Mesodermal cell (in vitro differentiated cells): ENCODE data around the gene SLC15A3. TPM values are rescaled to one million over a fixed set of nuclear protein-coding genes. Genes with fewer than 3 reads are reported as not detected.

ENCODE experiments used
- H3K27ac ChIP-seq: 2 replicates; pipeline ENCODE4 v1.7.0; 2013; ENCODE audit warnings: mild to moderate bottlenecking, low read depth, low read length, moderate library complexity; ENCODE audit not compliant: severe bottlenecking
- H3K36me3 ChIP-seq: 2 replicates; pipeline ENCODE4 v1.7.1; 2013; ENCODE audit warnings: mild to moderate bottlenecking, low read length, moderate library complexity; ENCODE audit not compliant: control insufficient read depth, insufficient read depth
- H3K4me1 ChIP-seq: one replicate; pipeline ENCODE4 v1.7.1; 2013; ENCODE audit warnings: mild to moderate bottlenecking, low read length; ENCODE audit not compliant: insufficient read depth, control insufficient read depth, poor library complexity, severe bottlenecking
- H3K4me3 ChIP-seq: 2 replicates; pipeline ENCODE4 v1.7.0; 2013; ENCODE audit warnings: low read length, control low read depth, mild to moderate bottlenecking; ENCODE audit not compliant: insufficient read depth, poor library complexity, severe bottlenecking; ENCODE audit errors: extremely low read depth
- H3K9me3 ChIP-seq: 2 replicates; pipeline ENCODE4 v1.7.1; 2013; ENCODE audit warnings: mild to moderate bottlenecking, low read length, moderate library complexity; ENCODE audit not compliant: control insufficient read depth
- WGBS, 2 experiments: methylation state at CpG; one replicate each; pipeline ENCODE4 v1.1.5; 2013; ENCODE audit warnings: missing lambda C conversion rate in 2 of 2; ENCODE audit not compliant: insufficient coverage in 2 of 2; 5-methylcytosine and 5-hydroxymethylcytosine counted together
- polyA plus RNA-seq, 2 experiments: library from polyadenylated mRNA; stranded (reverse); fragments of 50-300 nt; gene quantifications; one replicate each; pipeline ENCODE4 v1.2.3, GENCODE V29; 2013

Gene SLC15A3
- 2.0 TPM for polyA plus RNA-seq (2013, experiment 1 of 2)
- 1.5 TPM for polyA plus RNA-seq (2013, experiment 2 of 2)

- Histone ChIP-seq H3K36me3 (no peaks in the 10 kb centered on the region), H3K9me3 (no peaks in the 10 kb centered on the region), H3K4me3 (no peak within 1 kb of the TSS), H3K27ac (no peak within 1 kb of the TSS), H3K4me1 (peaks cover 5% of the 10 kb centered on the region)
- 33 to 39% methylated on average over 12 to 14 of the region's 23 CpGs for WGBS, 2 experiments
These were observed at the start of gene SLC15A3 for GRCh38 chr11:60951904-60952741. Gene SLC15A3, minus strand, starts transcription at chr11:60952176. Its CDS starts 625 bp downstream, at chr11:60951551.

- 78 to 81% methylated on average over 8 to 11 of the region's 11 CpGs for WGBS, 2 experiments
These were observed 48.5 kb upstream of the SLC15A3 start for GRCh38 chr11:61000426-61000825.

GRCh38 chr11:60996381-60997138 lies 44.6 kb upstream of the SLC15A3 start:
- H3K4me1 ChIP-seq: peaks cover 7% of the 10 kb centered on the region
- no peaks in the 10 kb centered on the region for H3K36me3 ChIP-seq
- no peak overlapping the region for H3K27ac ChIP-seq
- WGBS, 2 experiments: 88 to 93% methylated on average over 12 of the region's 13 CpGs
- no peaks in the 10 kb centered on the region for H3K9me3 ChIP-seq
- no peak overlapping the region for H3K4me3 ChIP-seq

More at GRCh38 chr11:61000426-61000825, 48.5 kb upstream of the SLC15A3 start:
- Histone ChIP-seq H3K27ac (no peak overlapping the region), H3K36me3 (no peaks in the 10 kb centered on the region), H3K9me3 (no peaks in the 10 kb centered on the region), H3K4me3 (no peak overlapping the region), H3K4me1 (peaks cover 13% of the 10 kb centered on the region)

- Histone ChIP-seq H3K27ac (no peak overlapping the region), H3K36me3 (no peaks in the 10 kb centered on the region), H3K4me1 (peaks cover 7% of the 10 kb centered on the region), H3K9me3 (no peaks in the 10 kb centered on the region), H3K4me3 (no peak overlapping the region)
- 91 to 95% methylated on average over 6 to 7 of the region's 7 CpGs for WGBS, 2 experiments
These were observed 43.8 kb upstream of the SLC15A3 start for GRCh38 chr11:60995798-60996197.

GRCh38 chr11:60994541-60995080 lies 42.6 kb upstream of the SLC15A3 start:
- Histone ChIP-seq H3K4me3 (no peak overlapping the region), H3K4me1 (peaks cover 7% of the 10 kb centered on the region), H3K36me3 (no peaks in the 10 kb centered on the region), H3K27ac (no peak overlapping the region), H3K9me3 (no peaks in the 10 kb centered on the region)
- WGBS, 2 experiments: 67 to 100% methylated on average over 1 to 4 of the region's 7 CpGs

GRCh38 chr11:60993615-60994014 lies 41.6 kb upstream of the SLC15A3 start:
- Histone ChIP-seq H3K9me3 (no peaks in the 10 kb centered on the region), H3K27ac (no peak overlapping the region), H3K36me3 (no peaks in the 10 kb centered on the region), H3K4me1 (peaks cover 7% of the 10 kb centered on the region), H3K4me3 (no peak overlapping the region)
- WGBS, 2 experiments: 77 to 90% methylated on average over 6 to 7 of the region's 7 CpGs

- Histone ChIP-seq H3K27ac (no peak overlapping the region), H3K9me3 (no peaks in the 10 kb centered on the region), H3K4me3 (no peak overlapping the region), H3K4me1 (peaks cover 7% of the 10 kb centered on the region), H3K36me3 (no peaks in the 10 kb centered on the region)
- WGBS, 2 experiments: 50 to 71% methylated on average over 2 to 4 of the region's 5 CpGs
These were observed 41.0 kb upstream of the SLC15A3 start for GRCh38 chr11:60992842-60993409.

- H3K27ac ChIP-seq: no peak overlapping the region
- H3K4me1 ChIP-seq: peaks cover 7% of the 10 kb centered on the region
- no peaks in the 10 kb centered on the region for H3K9me3 ChIP-seq
- no peak overlapping the region for H3K4me3 ChIP-seq
- no peaks in the 10 kb centered on the region for H3K36me3 ChIP-seq
- 71 to 75% methylated on average over 1 to 2 of the region's 4 CpGs for WGBS, 2 experiments
These were observed 39.5 kb upstream of the SLC15A3 start for GRCh38 chr11:60991457-60991856.

GRCh38 chr11:60989093-60989650 lies 37.2 kb upstream of the SLC15A3 start:
- Histone ChIP-seq H3K4me1 (no peaks in the 10 kb centered on the region), H3K27ac (no peak overlapping the region), H3K9me3 (no peaks in the 10 kb centered on the region), H3K36me3 (no peaks in the 10 kb centered on the region), H3K4me3 (no peak overlapping the region)
- WGBS, 2 experiments: 76 to 78% methylated on average over 10 to 11 of the region's 12 CpGs

GRCh38 chr11:60988658-60989057 lies 36.7 kb upstream of the SLC15A3 start:
- Histone ChIP-seq H3K4me1 (no peaks in the 10 kb centered on the region), H3K36me3 (no peaks in the 10 kb centered on the region), H3K4me3 (no peak overlapping the region), H3K9me3 (no peaks in the 10 kb centered on the region), H3K27ac (no peak overlapping the region)
- 50 to 80% methylated on average over 1 of the region's 2 CpGs for WGBS, 2 experiments
